Spleen (tissue), 3 donors: ENCODE measurements around the gene IL1RAPL2.

Experiments used
- POLR2A ChIP-seq, 3 donors: fragments of 450-650 bp; IDR thresholded peaks; one replicate each; pipeline ENCODE4 v1.5.1; 2017; ENCODE audit warnings: antibody characterized with exemption in 3 of 3, mild to moderate bottlenecking in 1 of 3
- POLR2AphosphoS5 ChIP-seq, 3 donors: sonication (generic); formaldehyde crosslinking; IDR thresholded peaks; one replicate each; pipeline ENCODE4 v1.5.1; 2017; ENCODE audit warnings: antibody characterized with exemption in 3 of 3

GRCh38 chrX:105375816-105376215 is 809.8 kb downstream of the IL1RAPL2 start:
- no peak for TF ChIP-seq POLR2A (IDR thresholded peaks at IDR 0.05)
- no peak for TF ChIP-seq POLR2AphosphoS5 (IDR thresholded peaks at IDR 0.05)
